BE2C (cell line): ENCODE results near the gene KRTAP10-9.

Experiments
- DNase-seq: peaks from one replicate; pipeline ENCODE4 v3.0.0-alpha.2; 2020
- H3K27me3 ChIP-seq: fragments of 250-450 bp; sonication (Bioruptor Pico); 2 replicates; pipeline ENCODE4 v1.5.1; 2020; ENCODE audit warnings: mild to moderate bottlenecking
- H3K36me3 ChIP-seq: fragments of 250-450 bp; sonication (Bioruptor Pico); 2 replicates; pipeline ENCODE4 v1.5.1; 2020; ENCODE audit warnings: mild to moderate bottlenecking
- H3K4me1 ChIP-seq: fragments of 250-450 bp; sonication (Bioruptor Pico); 2 replicates; pipeline ENCODE4 v1.5.1; 2020
- H3K4me3 ChIP-seq: 2 replicates; pipeline ENCODE4 v1.5.1; 2011; ENCODE audit warnings: low read depth, low read length
- H3K9me3 ChIP-seq: fragments of 250-450 bp; sonication (Bioruptor Pico); 2 replicates; pipeline ENCODE4 v1.5.1; 2020
- TF ChIP-seq, protein P1 (sequence below): IDR thresholded peaks from 2 replicates; pipeline ENCODE4 v1.5.1; 2012; ENCODE audit warnings: mild to moderate bottlenecking, low read depth, low read length

Gene KRTAP10-9

DNA sequence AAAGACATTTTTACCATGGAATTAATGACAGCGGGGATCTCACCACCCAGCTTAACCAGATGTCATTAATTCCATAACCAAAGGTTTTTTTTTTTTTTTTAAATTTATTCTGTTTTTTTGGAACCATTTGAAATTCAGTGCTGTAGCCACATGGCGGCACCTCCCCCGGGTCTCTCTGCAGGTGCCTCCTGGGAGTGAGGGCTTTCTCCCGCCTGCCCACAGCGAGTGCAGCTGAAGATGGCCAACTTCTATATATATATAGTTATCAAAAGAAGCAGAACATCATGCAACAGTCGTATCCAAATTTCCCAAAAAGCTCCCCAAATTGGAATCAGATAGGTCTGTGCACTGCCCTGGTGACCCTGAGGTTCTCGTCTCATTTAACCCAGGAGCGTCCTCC, 11.4 kb upstream of the KRTAP10-9 start:
- H3K4me1 ChIP-seq: no peaks in the 10 kb centered on the region
- H3K36me3 ChIP-seq: no peaks in the 10 kb centered on the region
- no peaks in the 10 kb centered on the region for H3K9me3 ChIP-seq
- H3K27me3 ChIP-seq: peaks cover 11% of the 10 kb centered on the region
- DNase-seq: no peak
- no peak overlapping the region for H3K4me3 ChIP-seq
- TF ChIP-seq, protein P1, sequence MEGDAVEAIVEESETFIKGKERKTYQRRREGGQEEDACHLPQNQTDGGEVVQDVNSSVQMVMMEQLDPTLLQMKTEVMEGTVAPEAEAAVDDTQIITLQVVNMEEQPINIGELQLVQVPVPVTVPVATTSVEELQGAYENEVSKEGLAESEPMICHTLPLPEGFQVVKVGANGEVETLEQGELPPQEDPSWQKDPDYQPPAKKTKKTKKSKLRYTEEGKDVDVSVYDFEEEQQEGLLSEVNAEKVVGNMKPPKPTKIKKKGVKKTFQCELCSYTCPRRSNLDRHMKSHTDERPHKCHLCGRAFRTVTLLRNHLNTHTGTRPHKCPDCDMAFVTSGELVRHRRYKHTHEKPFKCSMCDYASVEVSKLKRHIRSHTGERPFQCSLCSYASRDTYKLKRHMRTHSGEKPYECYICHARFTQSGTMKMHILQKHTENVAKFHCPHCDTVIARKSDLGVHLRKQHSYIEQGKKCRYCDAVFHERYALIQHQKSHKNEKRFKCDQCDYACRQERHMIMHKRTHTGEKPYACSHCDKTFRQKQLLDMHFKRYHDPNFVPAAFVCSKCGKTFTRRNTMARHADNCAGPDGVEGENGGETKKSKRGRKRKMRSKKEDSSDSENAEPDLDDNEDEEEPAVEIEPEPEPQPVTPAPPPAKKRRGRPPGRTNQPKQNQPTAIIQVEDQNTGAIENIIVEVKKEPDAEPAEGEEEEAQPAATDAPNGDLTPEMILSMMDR: no peak

DNA sequence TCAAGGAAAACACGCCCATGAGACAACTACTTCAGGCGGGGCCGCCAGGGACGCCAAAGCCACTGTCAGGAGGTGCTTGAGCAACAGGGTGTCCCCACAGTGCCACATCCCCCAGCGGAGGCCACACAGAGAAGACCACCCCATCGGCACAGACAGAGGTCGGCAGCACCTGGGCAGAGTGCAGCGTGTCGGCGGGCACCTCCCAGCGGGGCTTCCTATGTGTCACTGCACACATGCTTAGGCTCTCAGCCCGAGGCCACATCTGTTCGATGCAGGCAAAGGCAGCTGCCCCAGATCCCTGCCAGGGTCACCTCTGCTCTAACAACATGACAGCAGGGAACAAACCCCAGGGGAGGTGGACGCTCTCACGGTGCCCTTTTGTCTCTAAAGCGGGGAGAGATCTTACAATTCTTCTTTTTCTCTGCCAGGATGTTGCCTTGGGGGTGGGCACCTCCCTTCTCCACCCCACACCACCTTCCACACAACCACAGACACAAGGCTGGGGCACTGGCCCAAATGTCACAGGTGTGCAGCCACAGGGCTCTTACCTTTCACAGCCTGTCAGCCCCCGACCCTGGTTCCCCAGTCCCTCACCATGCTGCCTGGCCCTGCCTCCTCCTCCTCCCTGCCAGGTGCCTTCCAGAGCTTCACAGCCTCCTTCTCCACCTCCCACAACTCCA, 10.8 kb upstream of the KRTAP10-9 start:
- H3K36me3 ChIP-seq: no peaks in the 10 kb centered on the region
- H3K27me3 ChIP-seq: peaks cover 11% of the 10 kb centered on the region
- no peak for DNase-seq
- H3K4me1 ChIP-seq: no peaks in the 10 kb centered on the region
- TF ChIP-seq, protein P1: no peak
- no peaks in the 10 kb centered on the region for H3K9me3 ChIP-seq
- H3K4me3 ChIP-seq: no peak overlapping the region

DNA sequence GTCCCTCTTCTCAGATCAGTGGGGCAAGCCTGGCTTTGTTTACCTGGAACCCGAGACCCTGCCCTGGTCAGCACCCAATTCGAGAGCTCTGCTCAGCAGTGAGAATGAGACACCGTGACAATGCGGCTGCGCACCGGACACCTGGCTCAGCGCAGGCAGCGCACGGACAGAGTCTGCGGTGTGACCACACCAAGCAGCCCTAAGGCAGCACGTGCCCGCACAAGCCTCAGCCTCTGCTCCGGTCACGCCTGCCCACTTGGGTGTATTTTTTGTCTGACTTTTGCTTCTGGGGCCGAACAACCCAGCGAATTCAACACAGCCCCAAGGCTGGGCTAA, 10.3 kb upstream of the KRTAP10-9 start:
- no peaks in the 10 kb centered on the region for H3K4me1 ChIP-seq
- TF ChIP-seq, protein P1: no peak
- H3K9me3 ChIP-seq: no peaks in the 10 kb centered on the region
- DNase-seq: no peak
- no peaks in the 10 kb centered on the region for H3K36me3 ChIP-seq
- H3K27me3 ChIP-seq: peaks cover 11% of the 10 kb centered on the region
- no peak overlapping the region for H3K4me3 ChIP-seq

DNA sequence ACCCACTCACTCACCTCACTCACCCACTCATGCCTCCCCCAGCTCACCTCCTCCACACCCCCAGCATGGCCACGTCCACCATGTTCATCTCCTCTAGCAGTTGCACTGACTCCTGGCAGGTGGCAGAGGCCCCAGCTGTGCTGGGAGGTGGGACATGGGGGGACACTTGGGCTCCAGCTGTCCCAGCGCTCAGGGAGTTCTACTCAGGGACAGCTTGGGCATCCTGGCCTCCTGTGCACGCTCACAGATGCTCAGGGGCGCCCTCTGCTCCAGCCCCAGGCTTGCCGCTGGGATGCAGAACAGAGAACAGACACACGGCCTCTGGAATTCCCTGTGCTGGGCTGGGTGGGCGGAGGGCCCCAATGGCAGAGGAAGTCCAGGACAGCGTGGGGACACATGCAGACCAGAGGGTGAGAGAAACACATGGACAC, 9.8 kb upstream of the KRTAP10-9 start:
- TF ChIP-seq, protein P1: no peak
- Histone ChIP-seq H3K27me3 (peaks cover 11% of the 10 kb centered on the region), H3K9me3 (no peaks in the 10 kb centered on the region), H3K36me3 (no peaks in the 10 kb centered on the region), H3K4me3 (no peak overlapping the region), H3K4me1 (no peaks in the 10 kb centered on the region)
- DNase-seq: no peak

DNA sequence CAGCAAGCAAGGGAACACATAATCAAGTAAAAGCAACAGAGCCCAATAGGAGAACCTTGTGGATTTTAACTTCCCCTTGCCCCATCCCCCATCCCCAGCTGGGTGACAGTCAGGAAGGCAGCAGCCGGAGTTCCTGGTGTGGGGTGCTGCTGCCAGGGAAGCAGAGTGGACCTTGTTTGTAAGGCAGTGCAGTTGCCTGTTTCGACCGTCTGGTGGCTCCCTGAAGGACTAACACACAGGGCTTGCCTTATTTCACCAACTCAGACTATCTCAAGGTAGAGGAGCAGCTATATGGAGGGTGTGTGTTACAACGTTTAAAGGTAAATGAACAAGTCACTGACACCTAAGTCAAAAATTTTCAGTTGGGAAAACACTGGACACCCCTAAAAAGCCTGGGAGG, 8.4 kb upstream of the KRTAP10-9 start:
- H3K27me3 ChIP-seq: peaks cover 11% of the 10 kb centered on the region
- TF ChIP-seq, protein P1: peak; percentile 10; the same call in 1 of the 2 replicates
- DNase-seq: no peak

DNA sequence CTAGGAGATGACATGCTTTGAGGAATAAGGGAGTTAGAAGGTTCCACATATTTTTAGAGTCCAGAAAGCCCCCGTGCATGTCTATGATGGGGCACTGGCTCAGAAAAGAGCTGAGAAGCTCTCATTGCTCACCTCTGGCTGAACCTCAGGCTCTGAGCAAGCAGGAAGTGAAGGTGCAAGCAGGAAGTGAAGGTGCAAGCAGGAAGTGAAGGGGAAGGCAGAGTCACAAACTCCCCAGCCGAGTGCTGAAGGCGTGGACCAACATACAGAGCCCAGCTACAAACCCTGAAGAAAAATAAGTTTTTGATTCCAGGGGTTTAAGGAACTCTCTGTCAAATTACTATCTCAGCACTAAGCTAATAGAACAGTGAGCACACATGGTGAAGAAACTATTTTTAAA, 8.0 kb upstream of the KRTAP10-9 start:
- H3K4me1 ChIP-seq: no peaks in the 10 kb centered on the region
- no peak for DNase-seq
- TF ChIP-seq, protein P1: no peak

More for the DNA sequence above, 8.4 kb upstream of the KRTAP10-9 start:
- Histone ChIP-seq H3K9me3 (no peaks in the 10 kb centered on the region), H3K4me3 (no peak overlapping the region), H3K4me1 (no peaks in the 10 kb centered on the region), H3K36me3 (no peaks in the 10 kb centered on the region)

More for the DNA sequence above, 8.0 kb upstream of the KRTAP10-9 start:
- Histone ChIP-seq H3K9me3 (no peaks in the 10 kb centered on the region), H3K27me3 (peaks cover 11% of the 10 kb centered on the region), H3K36me3 (no peaks in the 10 kb centered on the region), H3K4me3 (no peak overlapping the region)
